ENCODE results near the gene RPLP1.

The RPLP1 gene

GRCh38 chr15:69452692-69453521 is at the start of gene RPLP1:
RPLP1 (plus strand) TSS chr15:69452818; CDS start chr15:69452949, 131 bp downstream.
- peak; percentile 96 for DNase-seq (ENCODE audit: extremely low read depth, insufficient read length)
- H3K27me3 ChIP-seq (replicated peaks; ENCODE audit: control insufficient read depth, insufficient read depth, low read length): no peaks in the 10 kb centered on the region
- peak within 1 kb of the TSS; percentile 98 for H3K4me3 ChIP-seq (replicated peaks; ENCODE audit: low read depth, low read length)
- H3K36me3 ChIP-seq (ENCODE audit: control insufficient read depth, insufficient read depth, low read length): peaks cover 19% of the 10 kb centered on the region
- no peak for TF ChIP-seq CTCF (IDR thresholded peaks at IDR 0.05; ENCODE audit: insufficient read depth, low read length, poor library complexity, severe bottlenecking)

DNA sequence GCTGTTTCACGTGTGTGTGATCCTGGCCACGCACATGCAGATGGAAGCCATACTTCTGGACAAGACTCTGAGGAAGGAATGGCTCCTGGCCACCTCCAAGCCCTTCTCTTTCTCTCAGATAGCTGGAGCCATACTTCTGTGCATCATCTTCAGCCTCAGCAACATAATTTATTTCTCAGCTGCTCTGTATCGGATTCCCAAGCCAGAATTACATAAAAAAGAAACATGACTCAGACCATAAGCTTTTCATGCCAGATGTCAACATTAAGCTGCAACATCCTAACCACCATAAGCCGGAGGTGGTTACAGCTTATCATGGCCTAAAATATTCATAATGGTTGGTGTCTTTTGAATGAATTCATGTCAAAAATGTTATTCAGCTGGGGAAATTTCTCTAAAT is 49.0 kb upstream of the RPLP1 start:
- no peaks in the 10 kb centered on the region for H3K36me3 ChIP-seq (ENCODE audit: control insufficient read depth, insufficient read depth, low read length)
- no peak for DNase-seq (ENCODE audit: extremely low read depth, insufficient read length)
- H3K27me3 ChIP-seq (replicated peaks; ENCODE audit: control insufficient read depth, insufficient read depth, low read length): no peaks in the 10 kb centered on the region
- TF ChIP-seq CTCF (IDR thresholded peaks at IDR 0.05; ENCODE audit: insufficient read depth, low read length, poor library complexity, severe bottlenecking): no peak
- H3K4me3 ChIP-seq (replicated peaks; ENCODE audit: low read depth, low read length): no peak overlapping the region

DNA sequence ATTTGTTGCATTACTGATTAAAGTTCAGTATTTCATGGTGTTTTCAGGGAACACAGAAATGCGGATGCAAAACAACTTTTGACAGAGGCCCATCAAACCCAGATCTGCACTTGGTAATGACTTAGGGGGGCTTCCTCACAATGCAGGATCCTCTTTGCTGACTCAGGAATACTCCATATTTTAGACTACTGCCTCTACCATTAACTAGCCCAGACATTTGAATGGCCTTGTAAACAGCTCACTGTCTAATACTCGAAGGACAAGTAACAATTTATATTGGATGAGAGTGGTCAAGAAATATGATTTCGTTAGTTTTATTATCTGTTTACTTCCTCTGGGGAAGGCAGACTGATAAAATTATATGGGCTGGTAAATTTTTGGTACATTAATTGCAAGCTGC is 47.5 kb upstream of the RPLP1 start:
- no peak for TF ChIP-seq CTCF (IDR thresholded peaks at IDR 0.05; ENCODE audit: insufficient read depth, low read length, poor library complexity, severe bottlenecking)
- no peak for DNase-seq (ENCODE audit: extremely low read depth, insufficient read length)
- H3K27me3 ChIP-seq (replicated peaks; ENCODE audit: control insufficient read depth, insufficient read depth, low read length): no peaks in the 10 kb centered on the region
- H3K4me3 ChIP-seq (replicated peaks; ENCODE audit: low read depth, low read length): no peak overlapping the region
- no peaks in the 10 kb centered on the region for H3K36me3 ChIP-seq (ENCODE audit: control insufficient read depth, insufficient read depth, low read length)

- TF ChIP-seq CTCF (IDR thresholded peaks at IDR 0.05; ENCODE audit: insufficient read depth, low read length, poor library complexity, severe bottlenecking): no peak
- Histone ChIP-seq H3K4me3 (replicated peaks; ENCODE audit: low read depth, low read length) (no peak overlapping the region), H3K36me3 (ENCODE audit: control insufficient read depth, insufficient read depth, low read length) (no peaks in the 10 kb centered on the region), H3K27me3 (replicated peaks; ENCODE audit: control insufficient read depth, insufficient read depth, low read length) (no peaks in the 10 kb centered on the region)
- DNase-seq (ENCODE audit: extremely low read depth, insufficient read length): no peak
Measured at GRCh38 chr15:69407719-69408400, 44.8 kb upstream of the RPLP1 start.

DNA sequence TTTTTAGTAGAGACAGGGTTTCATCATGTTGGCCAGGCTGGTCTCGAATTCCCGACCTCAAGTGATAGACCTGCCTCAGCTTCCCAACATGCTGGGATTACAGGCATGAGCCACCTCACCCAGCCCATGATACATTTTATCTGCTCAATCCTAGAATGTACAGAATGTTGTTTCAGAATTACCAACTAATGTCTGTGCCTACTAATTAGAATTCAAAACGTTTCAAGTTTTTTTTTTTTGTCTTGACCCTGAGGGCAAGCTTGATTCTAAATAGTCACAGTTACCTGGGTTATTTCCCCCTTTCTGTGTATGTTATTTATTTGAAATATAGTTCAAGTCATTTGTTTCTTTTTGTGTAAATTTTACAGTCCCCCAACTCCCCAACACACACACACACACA is 43.8 kb upstream of the RPLP1 start:
- no peaks in the 10 kb centered on the region for H3K27me3 ChIP-seq (replicated peaks; ENCODE audit: control insufficient read depth, insufficient read depth, low read length)
- DNase-seq (ENCODE audit: extremely low read depth, insufficient read length): no peak
- no peak for TF ChIP-seq CTCF (IDR thresholded peaks at IDR 0.05; ENCODE audit: insufficient read depth, low read length, poor library complexity, severe bottlenecking)

More for the DNA sequence above, 43.8 kb upstream of the RPLP1 start:
- no peaks in the 10 kb centered on the region for H3K36me3 ChIP-seq (ENCODE audit: control insufficient read depth, insufficient read depth, low read length)
- H3K4me3 ChIP-seq (replicated peaks; ENCODE audit: low read depth, low read length): no peak overlapping the region
